Right lobe of liver (tissue), 6 donors: ENCODE measurements around the gene VPREB3. TPM values are rescaled to one million over a fixed set of nuclear protein-coding genes. Genes with fewer than 3 reads are reported as not detected.

Experiments used
- ATAC-seq, 4 donors: fragments of 200-7000 bp; cut with Tn5 transposase; one replicate each; pipeline ENCODE4 v1.9.1; 2020; ENCODE audit warnings: mild to moderate bottlenecking in 4 of 4, moderate library complexity in 4 of 4
- DNase-seq, 3 donors: peaks; one replicate each; pipeline ENCODE4 v3.0.0-alpha.2; 2020
- H3K27ac ChIP-seq, 3 donors: fragments of 200-600 bp; one replicate each; pipeline ENCODE4 v1.8.0; 2022
- H3K27me3 ChIP-seq, 2 donors: fragments of 200-600 bp; one replicate each; pipeline ENCODE4 v1.8.0; 2022
- H3K36me3 ChIP-seq, 4 donors: fragments of 200-600 bp; sonication (generic) in 1 of 4; one replicate each; pipeline versions ENCODE4 v1.5.1 to v1.8.0; 2017 to 2022; ENCODE audit warnings: control low read depth in 1 of 4
- H3K4me1 ChIP-seq, 4 donors: fragments of 200-600 bp; sonication (generic) in 1 of 4; one replicate each; pipeline versions ENCODE4 v1.5.1 to v1.8.0; 2017 to 2022; ENCODE audit warnings: control low read depth in 1 of 4
- H3K4me3 ChIP-seq, 3 donors: fragments of 200-600 bp; one replicate each; pipeline ENCODE4 v1.8.0; 2022
- H3K9me3 ChIP-seq, 4 donors: fragments of 200-600 bp; sonication (generic) in 1 of 4; one replicate each; pipeline versions ENCODE4 v1.5.1 to v1.8.0; 2017 to 2022; ENCODE audit warnings: control low read depth in 1 of 4
- POLR2A ChIP-seq: fragments of 450-650 bp; IDR thresholded peaks from one replicate; pipeline ENCODE4 v1.6.1; 2017; ENCODE audit warnings: antibody characterized with exemption, mild to moderate bottlenecking
- WGBS: methylation state at CpG from one replicate; pipeline ENCODE4 v1.1.6; 2018; ENCODE audit warnings: low coverage, low lambda C conversion rate; ENCODE audit not compliant: insufficient coverage; ENCODE audit errors: missing lambda C conversion rate; 5-methylcytosine and 5-hydroxymethylcytosine counted together
- intact Hi-C, 2 donors: fragments of 100-400 bp; cut with DNase I; formaldehyde crosslinking; loops; one replicate each; pipeline versions ENCODE4 v1.11.2 to v1.14.1; 2022
- total RNA-seq, 6 experiments: library from RNA; depleted of rRNA in 2 of 6; stranded (reverse); fragments of >200 nt in 2 of 6; fragmentation: NEBNext Ultra II Directional in 3 of 6; extraction: Animal tissue kit (Norgen Biotek cat#: 25700) in 3 of 6; gene quantifications; one replicate each; pipeline versions ENCODE4 v1.1.0 to v1.2.4, GENCODE V29; 2016 to 2023
- TF ChIP-seq, protein P1 (sequence below), 4 donors: fragments of 200-600 bp in 3 of 4; fragments of 450-650 bp in 1 of 4; IDR thresholded peaks; one replicate each; pipeline versions ENCODE4 v1.5.1 to v1.8.0; 2016 to 2022; ENCODE audit warnings: antibody characterized with exemption in 4 of 4, mild to moderate bottlenecking in 2 of 4
- donor health status: DM: no; HTN: yes; CAD: no.
- donor health status: DM: no; HTN: no; CAD: no.
- donor health status: DM: no; HTN: no; CAD: no.
- donor health status: DM: no; HTN: yes; CAD: no.
- donor health status: DM: no; HTN: yes; CAD: no.

Gene VPREB3
- total RNA-seq, 6 experiments from 2014 or later: 0.59 to 3.9 (median 0.70) TPM; not detected in 1

DNA sequence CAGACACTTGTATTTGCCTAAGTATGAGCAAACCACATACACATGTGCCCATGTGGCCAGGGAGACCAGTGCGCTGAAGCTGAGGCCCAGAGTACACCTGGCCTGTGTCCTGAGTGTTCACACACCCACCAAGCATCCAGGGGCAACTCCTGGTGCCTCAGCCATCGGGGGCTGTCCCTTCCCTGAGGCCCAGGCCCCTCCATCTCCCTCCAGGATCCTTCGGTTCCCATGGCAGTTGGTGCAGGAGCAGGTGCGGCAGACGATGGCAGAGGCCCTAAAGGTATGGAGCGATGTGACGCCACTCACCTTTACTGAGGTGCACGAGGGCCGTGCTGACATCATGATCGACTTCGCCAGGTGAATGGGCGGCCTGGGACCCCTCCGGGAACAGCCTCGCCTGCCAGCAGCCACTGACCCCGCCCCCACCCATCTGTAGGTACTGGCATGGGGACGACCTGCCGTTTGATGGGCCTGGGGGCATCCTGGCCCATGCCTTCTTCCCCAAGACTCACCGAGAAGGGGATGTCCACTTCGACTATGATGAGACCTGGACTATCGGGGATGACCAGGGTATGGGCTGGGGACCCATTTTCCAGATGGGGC is 26.0 kb upstream of the VPREB3 start:
- no peak for ATAC-seq
- H3K4me1 ChIP-seq: peaks cover 0 to 19% (median 5%) of the 10 kb centered on the region in 4 donors
- intact Hi-C loops: no loop called here
- no CpG with 5 or more reads among the region's 20 CpGs for WGBS
- no peak overlapping the region for H3K4me3 ChIP-seq
- no peaks in the 10 kb centered on the region for H3K9me3 ChIP-seq
- no peak for TF ChIP-seq POLR2A
- TF ChIP-seq, protein P1, sequence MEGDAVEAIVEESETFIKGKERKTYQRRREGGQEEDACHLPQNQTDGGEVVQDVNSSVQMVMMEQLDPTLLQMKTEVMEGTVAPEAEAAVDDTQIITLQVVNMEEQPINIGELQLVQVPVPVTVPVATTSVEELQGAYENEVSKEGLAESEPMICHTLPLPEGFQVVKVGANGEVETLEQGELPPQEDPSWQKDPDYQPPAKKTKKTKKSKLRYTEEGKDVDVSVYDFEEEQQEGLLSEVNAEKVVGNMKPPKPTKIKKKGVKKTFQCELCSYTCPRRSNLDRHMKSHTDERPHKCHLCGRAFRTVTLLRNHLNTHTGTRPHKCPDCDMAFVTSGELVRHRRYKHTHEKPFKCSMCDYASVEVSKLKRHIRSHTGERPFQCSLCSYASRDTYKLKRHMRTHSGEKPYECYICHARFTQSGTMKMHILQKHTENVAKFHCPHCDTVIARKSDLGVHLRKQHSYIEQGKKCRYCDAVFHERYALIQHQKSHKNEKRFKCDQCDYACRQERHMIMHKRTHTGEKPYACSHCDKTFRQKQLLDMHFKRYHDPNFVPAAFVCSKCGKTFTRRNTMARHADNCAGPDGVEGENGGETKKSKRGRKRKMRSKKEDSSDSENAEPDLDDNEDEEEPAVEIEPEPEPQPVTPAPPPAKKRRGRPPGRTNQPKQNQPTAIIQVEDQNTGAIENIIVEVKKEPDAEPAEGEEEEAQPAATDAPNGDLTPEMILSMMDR (IDR thresholded peaks at IDR 0.05): no peak
- H3K27ac ChIP-seq: no peak overlapping the region
- H3K36me3 ChIP-seq: no peaks in the 10 kb centered on the region
- no peaks in the 10 kb centered on the region for H3K27me3 ChIP-seq
- no peak for DNase-seq

DNA sequence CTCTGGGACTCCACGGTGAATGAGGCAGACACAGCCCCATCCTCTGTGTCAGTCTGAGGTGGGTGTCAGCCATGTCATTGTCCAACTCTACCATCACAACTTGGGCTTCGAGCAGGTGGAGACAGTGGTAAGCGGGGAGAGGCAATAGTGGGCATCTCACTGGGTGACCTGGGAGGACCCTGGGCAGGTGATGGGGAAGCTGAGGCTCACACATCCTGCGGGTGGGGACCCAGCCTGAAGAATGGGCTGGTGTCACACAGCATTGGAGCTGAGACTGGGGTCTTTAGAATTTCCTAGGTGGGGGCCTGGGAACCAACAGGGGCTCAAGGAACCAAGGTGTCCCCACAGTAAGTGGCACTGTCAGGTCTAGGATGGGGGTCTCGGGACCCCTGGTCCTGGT is 25.5 kb upstream of the VPREB3 start:
- Histone ChIP-seq H3K36me3 (no peaks in the 10 kb centered on the region), H3K4me3 (no peak overlapping the region), H3K27ac (no peak overlapping the region), H3K27me3 (no peaks in the 10 kb centered on the region), H3K9me3 (no peaks in the 10 kb centered on the region), H3K4me1 (peaks cover 0 to 18% (median 5%) of the 10 kb centered on the region in 4 donors)
- WGBS: 80% methylated on average over 1 of the region's 5 CpGs
- TF ChIP-seq, protein P1 (IDR thresholded peaks at IDR 0.05): no peak
- TF ChIP-seq POLR2A: no peak
- ATAC-seq: no peak
- DNase-seq: no peak
- intact Hi-C loops: loop anchor here (5.0 kb wide), 2 partner anchors 63 to 68 kb away; no protein-coding TSS in a partner anchor

DNA sequence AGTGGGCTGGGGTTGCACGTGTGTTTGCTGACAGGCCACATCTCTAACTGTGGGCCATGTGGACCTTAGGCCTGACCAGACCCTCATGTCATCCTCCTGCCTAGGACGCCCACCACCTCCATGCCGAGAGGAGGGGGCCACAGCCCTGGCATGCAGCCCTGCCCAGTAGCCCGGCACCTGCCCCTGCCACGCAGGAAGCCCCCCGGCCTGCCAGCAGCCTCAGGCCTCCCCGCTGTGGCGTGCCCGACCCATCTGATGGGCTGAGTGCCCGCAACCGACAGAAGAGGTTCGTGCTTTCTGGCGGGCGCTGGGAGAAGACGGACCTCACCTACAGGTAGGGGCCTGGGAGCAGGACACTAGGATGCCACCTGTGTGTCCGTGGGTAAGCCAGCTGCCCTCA is 24.9 kb upstream of the VPREB3 start:
- ATAC-seq: no peak
- Histone ChIP-seq H3K27me3 (no peaks in the 10 kb centered on the region), H3K9me3 (no peaks in the 10 kb centered on the region), H3K4me1 (peaks cover 0 to 15% (median 6%) of the 10 kb centered on the region in 4 donors), H3K36me3 (no peaks in the 10 kb centered on the region), H3K4me3 (no peak overlapping the region), H3K27ac (no peak overlapping the region)
- intact Hi-C loops: loop anchor here (5.0 kb wide), 2 partner anchors 63 to 68 kb away; no protein-coding TSS in a partner anchor
- DNase-seq: no peak
- TF ChIP-seq, protein P1 (IDR thresholded peaks at IDR 0.05): no peak
- TF ChIP-seq POLR2A: no peak
- no CpG with 5 or more reads among the region's 16 CpGs for WGBS

DNA sequence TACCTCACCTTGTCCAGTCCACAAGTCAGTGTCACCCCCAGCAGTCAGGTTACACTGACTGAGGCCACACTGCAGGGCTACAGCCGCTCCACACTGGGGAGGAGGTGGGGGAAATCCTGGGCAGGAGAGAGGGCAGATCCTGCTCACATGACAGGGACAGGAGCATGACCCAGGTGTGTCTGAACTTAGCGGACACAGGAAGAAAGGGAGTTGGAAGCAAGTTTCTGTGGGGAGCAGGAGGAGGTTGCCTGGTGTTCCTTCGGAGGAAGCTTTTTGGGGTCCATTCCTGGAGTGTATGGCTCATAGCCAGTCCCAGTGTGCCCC is 24.3 kb upstream of the VPREB3 start:
- H3K27ac ChIP-seq: no peak overlapping the region
- no peak for TF ChIP-seq POLR2A
- TF ChIP-seq, protein P1 (IDR thresholded peaks at IDR 0.05): no peak
- H3K4me1 ChIP-seq: peaks cover 0 to 13% (median 3%) of the 10 kb centered on the region in 4 donors
- ATAC-seq (peak; percentile 3 to 63 (median 52)), DNase-seq (no peak)
- intact Hi-C loops: loop anchor here (5.0 kb wide), 2 partner anchors 64 to 69 kb away; no protein-coding TSS in a partner anchor
- H3K4me3 ChIP-seq: no peak overlapping the region
- no peaks in the 10 kb centered on the region for H3K9me3 ChIP-seq
- 0% methylated on average over 1 of the region's 3 CpGs for WGBS
- no peaks in the 10 kb centered on the region for H3K27me3 ChIP-seq
- no peaks in the 10 kb centered on the region for H3K36me3 ChIP-seq
